A204.1 (cell line): ENCODE data around the gene ST6GALNAC5.
"Not testable (repeated sequence)": the region's sequence is repeated elsewhere in the genome, so short reads cannot be mapped to it uniquely, and the experiment has no call there.

Experiments used
- FAIRE-seq: peaks from 2 replicates; lab custom pipeline; 2012; peaks lifted over from hg19 to GRCh38; lab: Jason Lieb, UNC

ST6GALNAC5 gene

GRCh38 chr1:76867342-76868130, at the start of gene ST6GALNAC5:
Gene ST6GALNAC5 (plus strand): TSS chr1:76867480.
- no peak for FAIRE-seq

- FAIRE-seq, result no peak
Measured at GRCh38 chr1:76820028-76820427, 47.3 kb upstream of the ST6GALNAC5 start.

GRCh38 chr1:76822961-76823360, 44.3 kb upstream of the ST6GALNAC5 start:
- FAIRE-seq, result not testable (repeated sequence)

GRCh38 chr1:76824106-76824505, 43.2 kb upstream of the ST6GALNAC5 start:
- no peak for FAIRE-seq

GRCh38 chr1:76826072-76826845, 41.0 kb upstream of the ST6GALNAC5 start:
- FAIRE-seq, result no peak

GRCh38 chr1:76827066-76827465, 40.2 kb upstream of the ST6GALNAC5 start:
- no peak for FAIRE-seq

- no peak for FAIRE-seq
Measured at GRCh38 chr1:76830373-76830772, 36.9 kb upstream of the ST6GALNAC5 start.

GRCh38 chr1:76832521-76832920, 34.8 kb upstream of the ST6GALNAC5 start:
- FAIRE-seq, result no peak

- no peak for FAIRE-seq
Measured at GRCh38 chr1:76833151-76833550, 34.1 kb upstream of the ST6GALNAC5 start.

GRCh38 chr1:76833856-76834255, 33.4 kb upstream of the ST6GALNAC5 start:
- FAIRE-seq, result no peak

GRCh38 chr1:76835203-76835602, 32.1 kb upstream of the ST6GALNAC5 start:
- no peak for FAIRE-seq

- no peak for FAIRE-seq
Measured at GRCh38 chr1:76840278-76840677, 27.0 kb upstream of the ST6GALNAC5 start.

GRCh38 chr1:76841460-76841859, 25.8 kb upstream of the ST6GALNAC5 start:
- no peak for FAIRE-seq

GRCh38 chr1:76843821-76844464, 23.3 kb upstream of the ST6GALNAC5 start:
- FAIRE-seq, result no peak

GRCh38 chr1:76854255-76854654, 13.0 kb upstream of the ST6GALNAC5 start:
- FAIRE-seq, result no peak

GRCh38 chr1:76856104-76856503, 11.2 kb upstream of the ST6GALNAC5 start:
- FAIRE-seq, result no peak

GRCh38 chr1:76857138-76857537, 10.1 kb upstream of the ST6GALNAC5 start:
- no peak for FAIRE-seq

GRCh38 chr1:76857973-76858372, 9.3 kb upstream of the ST6GALNAC5 start:
- no peak for FAIRE-seq

GRCh38 chr1:76861149-76861548, 6.1 kb upstream of the ST6GALNAC5 start:
- no peak for FAIRE-seq

GRCh38 chr1:76862447-76862846, 4.8 kb upstream of the ST6GALNAC5 start:
- FAIRE-seq, result no peak

- FAIRE-seq, result no peak
Measured at GRCh38 chr1:76864383-76864782, 2.9 kb upstream of the ST6GALNAC5 start.

- FAIRE-seq, result no peak
Measured at GRCh38 chr1:76865696-76866286, 1.5 kb upstream of the ST6GALNAC5 start.

- no peak for FAIRE-seq
Measured at GRCh38 chr1:76866566-76866965, 714 bp upstream of the ST6GALNAC5 start.
